Astrocyte of the cerebellum (primary cell): ENCODE data around the gene MAP2.

ENCODE experiments used
- DNase-seq: peaks from one replicate; pipeline ENCODE4 v3.0.0-alpha.2; 2011; ENCODE audit warnings: low read depth
- H3K4me3 ChIP-seq: 2 replicates; pipeline ENCODE4 v1.5.1; 2011; ENCODE audit warnings: mild to moderate bottlenecking, low read depth, low read length, moderate library complexity
- CTCF ChIP-seq: IDR thresholded peaks from 2 replicates; pipeline ENCODE4 v1.5.1; 2012; ENCODE audit warnings: low read length, low read depth, moderate library complexity, mild to moderate bottlenecking; ENCODE audit errors: missing control alignments
- in situ Hi-C: cut with HindIII; loops from 2 replicates; pipeline ENCODE4 v1.10.0; 2017; ENCODE audit warnings: low sequenced_read_pairs

The MAP2 gene

DNA sequence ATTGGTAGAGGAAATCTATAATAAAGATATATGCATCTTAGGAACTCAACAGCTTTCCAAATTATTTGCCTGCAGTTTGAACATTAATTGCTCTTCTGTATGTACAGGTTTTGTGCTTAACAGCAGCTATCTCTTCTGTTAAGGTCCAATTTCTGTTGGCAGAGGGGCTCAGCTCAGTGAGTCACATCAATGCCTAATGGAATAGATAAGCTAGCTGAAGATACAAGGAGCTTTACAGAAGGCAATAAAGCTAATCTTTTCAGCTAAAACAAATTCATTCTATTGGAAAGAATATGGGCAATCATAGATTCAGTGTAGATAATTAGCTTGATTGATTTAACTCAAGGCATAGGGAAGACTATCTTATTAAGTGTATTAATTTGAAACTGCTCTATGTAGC lies 289.4 kb downstream of the MAP2 start:
- no peak for TF ChIP-seq CTCF
- DNase-seq, result no peak
- no peak overlapping the region for H3K4me3 ChIP-seq
- in situ Hi-C loops, result no loop called here

GRCh38 chr2:209719034-209719433 lies 295.2 kb downstream of the MAP2 start:
- in situ Hi-C loops, result no loop called here
- DNase-seq, result no peak
- no peak for TF ChIP-seq CTCF
- no peak overlapping the region for H3K4me3 ChIP-seq

DNA sequence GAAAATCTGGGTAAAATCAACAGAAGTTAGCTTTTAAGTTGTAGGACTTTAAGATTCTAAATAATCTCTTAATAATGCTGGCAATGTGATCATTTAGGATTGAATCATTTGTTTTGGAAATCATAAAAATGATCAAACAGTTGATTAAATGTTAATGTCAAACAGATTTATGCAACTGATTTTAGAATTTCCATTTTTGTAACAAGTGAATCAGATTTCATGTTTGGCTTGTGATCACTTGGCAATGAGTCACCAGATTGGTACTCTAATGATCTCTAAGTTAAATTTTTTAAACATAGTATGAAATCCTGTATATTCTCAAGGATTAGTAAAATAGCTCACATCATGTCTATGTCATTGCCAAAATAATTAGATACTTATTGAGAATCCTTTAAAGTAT lies 297.6 kb downstream of the MAP2 start:
- no peak overlapping the region for H3K4me3 ChIP-seq
- no peak for DNase-seq
- TF ChIP-seq CTCF, result no peak
- in situ Hi-C loops, result no loop called here

DNA sequence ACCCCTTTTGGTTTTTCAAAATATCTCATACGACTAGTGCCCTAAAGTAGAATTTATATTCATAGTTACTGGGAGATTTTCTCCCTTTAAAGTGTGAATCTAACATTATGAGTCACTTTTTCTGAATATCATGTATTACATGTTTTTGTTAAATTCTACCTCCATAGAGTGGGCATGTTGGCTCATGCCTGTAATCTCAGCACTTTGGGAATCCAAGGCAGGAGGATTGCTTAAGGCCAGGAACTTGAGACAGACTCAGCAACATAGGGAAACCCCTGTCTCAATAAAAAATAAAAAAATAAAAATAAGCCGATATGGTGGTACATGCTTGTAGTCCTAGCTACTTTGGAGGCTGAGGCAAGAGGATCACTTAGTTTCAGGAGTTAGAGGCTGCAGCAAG lies 302.5 kb downstream of the MAP2 start:
- no peak overlapping the region for H3K4me3 ChIP-seq
- TF ChIP-seq CTCF, result no peak
- no peak for DNase-seq
- in situ Hi-C loops, result no loop called here

DNA sequence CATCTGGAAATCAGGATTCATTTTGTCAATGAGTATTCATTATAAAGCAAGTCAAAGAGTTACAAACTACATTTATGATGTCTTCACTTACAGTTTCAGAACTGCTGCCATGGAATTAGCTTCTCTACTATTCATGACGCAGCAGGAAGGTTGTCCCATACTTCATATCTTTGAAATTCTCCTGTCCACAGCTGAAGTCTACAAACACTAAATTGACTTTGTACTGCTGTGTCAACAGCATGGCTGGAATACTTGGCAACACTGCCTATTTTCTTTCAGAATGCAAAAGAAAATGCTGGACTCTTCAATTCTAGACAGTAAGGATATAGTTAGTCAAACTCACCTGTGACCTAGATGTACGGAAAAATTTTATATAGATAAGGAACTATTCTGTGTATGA lies 303.2 kb downstream of the MAP2 start:
- TF ChIP-seq CTCF, result no peak
- in situ Hi-C loops, result no loop called here
- H3K4me3 ChIP-seq, result no peak overlapping the region
- no peak for DNase-seq

GRCh38 chr2:209734805-209735204 lies 311.0 kb downstream of the MAP2 start:
- in situ Hi-C loops, result no loop called here
- no peak overlapping the region for H3K4me3 ChIP-seq
- DNase-seq, result no peak
- no peak for TF ChIP-seq CTCF

DNA sequence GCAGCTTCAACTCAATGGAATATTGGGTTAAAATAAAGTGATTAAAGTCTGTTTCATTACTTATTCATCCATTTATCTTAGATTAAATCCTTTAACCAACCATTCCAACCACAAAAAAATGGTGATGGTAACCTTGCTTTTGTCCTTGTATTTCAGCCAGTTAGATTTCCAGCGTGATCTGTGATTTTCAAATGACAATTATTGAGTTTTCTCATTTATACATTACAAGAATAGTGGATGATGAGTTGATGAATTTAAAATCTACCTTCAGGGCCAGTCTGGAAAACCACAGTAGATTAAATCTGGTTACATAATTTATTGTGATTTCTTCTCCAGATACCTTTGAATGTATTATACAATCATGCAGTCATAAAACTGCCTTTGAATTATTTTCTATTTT lies 318.1 kb downstream of the MAP2 start:
- H3K4me3 ChIP-seq, result no peak overlapping the region
- no peak for TF ChIP-seq CTCF
- in situ Hi-C loops, result no loop called here
- DNase-seq, result no peak
